Measurements from ENCODE around the gene LSP1. TPM values are rescaled to one million over a fixed set of nuclear protein-coding genes. Genes with fewer than 3 reads are reported as not detected.

Gene LSP1
- total RNA-seq, 1 experiment from 2014 or later = 0.90 TPM

GRCh38 chr11:1851468-1852180 is 1.3 kb upstream of the LSP1 start:
- Histone ChIP-seq H3K27ac (ENCODE audit: low read length) (no peak overlapping the region), H3K27me3 (ENCODE audit: control insufficient read depth, insufficient read depth, low read length) (no peaks in the 10 kb centered on the region), H3K36me3 (ENCODE audit: control insufficient read depth, insufficient read depth, low read length) (no peaks in the 10 kb centered on the region), H3K4me1 (ENCODE audit: control insufficient read depth, insufficient read depth, low read length) (no peaks in the 10 kb centered on the region), H3K9me3 (ENCODE audit: control insufficient read depth, insufficient read depth, low read depth, low read length) (no peaks in the 10 kb centered on the region), H3K4me3 (ENCODE audit: low read depth in 2 of 2, low read length in 2 of 2) (no peak overlapping the region)
- TF ChIP-seq SIN3A (IDR thresholded peaks at IDR 0.05; ENCODE audit: borderline replicate concordance, insufficient read depth, low read depth, low read length) (no peak), CTCF (IDR thresholded peaks at IDR 0.05) (no peak), TCF7L2 (IDR thresholded peaks at IDR 0.05; ENCODE audit: low read depth, low read length) (no peak), POLR2AphosphoS5 (IDR thresholded peaks at IDR 0.05; ENCODE audit: low read depth, low read length) (no peak), REST (IDR thresholded peaks at IDR 0.05; ENCODE audit: insufficient read depth in 1 of 2, low read depth in 2 of 2, low read length in 1 of 2) (no peak)
- intact Hi-C loops (cut with micrococcal nuclease; ENCODE audit: unreplicated experiment) (no loop called here), in situ Hi-C loops (cut with HindIII; ENCODE audit: low pct_unique_long_range_greater_than_20kb, low sequenced_read_pairs) (no loop called here)
- no TSS peak for BruUV-seq (replicated peaks)
- POLR2A ChIA-PET = no interaction called here
- no peak for DNase-seq (ENCODE audit: low read depth, low spot score)
- no peak for ATAC-seq
- CTCF ChIA-PET = no interaction called here

- ChIA-PET POLR2A (no interaction called here), CTCF (interaction anchor here (0.5 to 0.7 kb wide), 3 partner anchors 9 to 23 kb away, joined by 3 read pairs; no protein-coding TSS in a partner anchor)
- Histone ChIP-seq H3K27ac (ENCODE audit: low read length) (no peak overlapping the region), H3K4me3 (ENCODE audit: low read depth in 2 of 2, low read length in 2 of 2) (no peak overlapping the region), H3K36me3 (ENCODE audit: control insufficient read depth, insufficient read depth, low read length) (no peaks in the 10 kb centered on the region), H3K27me3 (ENCODE audit: control insufficient read depth, insufficient read depth, low read length) (no peaks in the 10 kb centered on the region), H3K9me3 (ENCODE audit: control insufficient read depth, insufficient read depth, low read depth, low read length) (no peaks in the 10 kb centered on the region), H3K4me1 (ENCODE audit: control insufficient read depth, insufficient read depth, low read length) (no peaks in the 10 kb centered on the region)
- DNase-seq (ENCODE audit: low read depth, low spot score) (no peak), ATAC-seq (no peak)
- no TSS peak for BruUV-seq (replicated peaks)
- no peak for TF ChIP-seq CTCF (IDR thresholded peaks at IDR 0.05)
- TF ChIP-seq SIN3A (IDR thresholded peaks at IDR 0.05; ENCODE audit: borderline replicate concordance, insufficient read depth, low read depth, low read length) = no peak
- in situ Hi-C loops (cut with HindIII; ENCODE audit: low pct_unique_long_range_greater_than_20kb, low sequenced_read_pairs) (no loop called here), intact Hi-C loops (cut with micrococcal nuclease; ENCODE audit: unreplicated experiment) (no loop called here)
Measured at GRCh38 chr11:1852271-1852876, 510 bp upstream of the LSP1 start.

All from Panc1 (cell line).